ENCODE data around the gene TRIP13. TPM values are rescaled to one million over a fixed set of nuclear protein-coding genes. Genes with fewer than 3 reads are reported as not detected.

Gene TRIP13
- total and polyA plus RNA-seq, 7 donors, result 0.39 to 2.9 (median 0.81) TPM

- intact Hi-C loops (cut with DNase I), result no loop called here
- Histone ChIP-seq H3K4me3 (no peak overlapping the region), H3K36me3 (ENCODE audit: insufficient read depth in 1 of 2, low read depth in 1 of 2) (peaks cover 24 to 91% of the 10 kb centered on the region in 2 donors), H3K4me1 (no peaks in the 10 kb centered on the region), H3K9me3 (no peaks in the 10 kb centered on the region), H3K27ac (no peak overlapping the region), H3K27me3 (ENCODE audit: insufficient read depth in 3 of 3, low read length in 2 of 3) (no peaks in the 10 kb centered on the region)
- peak; percentile 4 to 34 for DNase-seq
- 91 to 94% (median 93%) methylated on average over 10 of the region's 10 CpGs for WGBS, 3 donors
- ATAC-seq, result no peak
- TF ChIP-seq, protein P1, sequence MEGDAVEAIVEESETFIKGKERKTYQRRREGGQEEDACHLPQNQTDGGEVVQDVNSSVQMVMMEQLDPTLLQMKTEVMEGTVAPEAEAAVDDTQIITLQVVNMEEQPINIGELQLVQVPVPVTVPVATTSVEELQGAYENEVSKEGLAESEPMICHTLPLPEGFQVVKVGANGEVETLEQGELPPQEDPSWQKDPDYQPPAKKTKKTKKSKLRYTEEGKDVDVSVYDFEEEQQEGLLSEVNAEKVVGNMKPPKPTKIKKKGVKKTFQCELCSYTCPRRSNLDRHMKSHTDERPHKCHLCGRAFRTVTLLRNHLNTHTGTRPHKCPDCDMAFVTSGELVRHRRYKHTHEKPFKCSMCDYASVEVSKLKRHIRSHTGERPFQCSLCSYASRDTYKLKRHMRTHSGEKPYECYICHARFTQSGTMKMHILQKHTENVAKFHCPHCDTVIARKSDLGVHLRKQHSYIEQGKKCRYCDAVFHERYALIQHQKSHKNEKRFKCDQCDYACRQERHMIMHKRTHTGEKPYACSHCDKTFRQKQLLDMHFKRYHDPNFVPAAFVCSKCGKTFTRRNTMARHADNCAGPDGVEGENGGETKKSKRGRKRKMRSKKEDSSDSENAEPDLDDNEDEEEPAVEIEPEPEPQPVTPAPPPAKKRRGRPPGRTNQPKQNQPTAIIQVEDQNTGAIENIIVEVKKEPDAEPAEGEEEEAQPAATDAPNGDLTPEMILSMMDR (IDR thresholded peaks at IDR 0.05), result no peak
Observed at GRCh38 chr5:865771-866170, 26.9 kb upstream of the TRIP13 start.

GRCh38 chr5:867300-867870 lies 25.3 kb upstream of the TRIP13 start:
- H3K36me3 ChIP-seq (ENCODE audit: insufficient read depth in 1 of 2, low read depth in 1 of 2), result peaks cover 24 to 100% of the 10 kb centered on the region in 2 donors
- DNase-seq (peak; percentile 9 to 48), ATAC-seq (no peak)
- no peaks in the 10 kb centered on the region for H3K4me1 ChIP-seq
- intact Hi-C loops (cut with DNase I), result no loop called here
- H3K27me3 ChIP-seq (ENCODE audit: insufficient read depth in 3 of 3, low read length in 2 of 3), result no peaks in the 10 kb centered on the region
- no peaks in the 10 kb centered on the region for H3K9me3 ChIP-seq
- H3K4me3 ChIP-seq, result no peak overlapping the region
- WGBS, 3 donors, result 68 to 92% (median 84%) methylated on average over 6 of the region's 6 CpGs
- TF ChIP-seq, protein P1 (IDR thresholded peaks at IDR 0.05), result no peak
- H3K27ac ChIP-seq, result no peak overlapping the region

GRCh38 chr5:868428-869135 lies 24.1 kb upstream of the TRIP13 start:
- no peaks in the 10 kb centered on the region for H3K9me3 ChIP-seq
- DNase-seq, result peak; percentile 6 to 46
- no peak overlapping the region for H3K27ac ChIP-seq
- WGBS, 3 donors, result 53 to 78% (median 59%) methylated on average over 16 of the region's 16 CpGs
- TF ChIP-seq, protein P1 (IDR thresholded peaks at IDR 0.05), result no peak
- no peak overlapping the region for H3K4me3 ChIP-seq
- intact Hi-C loops (cut with DNase I), result no loop called here
- H3K36me3 ChIP-seq (ENCODE audit: insufficient read depth in 1 of 2, low read depth in 1 of 2), result peaks cover 24 to 99% of the 10 kb centered on the region in 2 donors
- H3K4me1 ChIP-seq, result no peaks in the 10 kb centered on the region
- peak; percentile 36 to 75 (median 70) for ATAC-seq
- no peaks in the 10 kb centered on the region for H3K27me3 ChIP-seq (ENCODE audit: insufficient read depth in 3 of 3, low read length in 2 of 3)

DNA sequence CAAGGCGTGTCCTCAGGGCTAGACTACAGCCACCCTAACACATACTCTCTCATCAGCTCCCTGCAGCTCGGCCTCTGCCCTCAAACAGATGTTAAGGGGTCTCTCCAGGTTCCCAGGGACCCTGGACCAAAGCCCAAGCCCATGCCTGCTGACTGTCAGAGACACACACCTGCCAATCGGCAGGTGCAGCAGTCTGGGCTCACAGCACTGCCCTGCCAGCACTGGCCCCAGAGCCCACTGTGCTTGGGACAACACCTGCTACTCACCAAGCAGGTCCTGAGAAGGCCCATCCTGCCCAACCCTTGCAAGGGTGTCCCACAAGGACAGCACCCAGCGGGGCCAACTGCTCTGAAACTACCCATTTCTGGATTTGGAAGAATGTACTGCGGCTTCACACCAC lies 21.7 kb upstream of the TRIP13 start:
- DNase-seq (peak; percentile 9 to 52), ATAC-seq (no peak)
- intact Hi-C loops (cut with DNase I), result no loop called here
- no peaks in the 10 kb centered on the region for H3K27me3 ChIP-seq (ENCODE audit: insufficient read depth in 3 of 3, low read length in 2 of 3)
- TF ChIP-seq, protein P1 (IDR thresholded peaks at IDR 0.05), result no peak
- H3K4me3 ChIP-seq, result no peak overlapping the region
- no peaks in the 10 kb centered on the region for H3K9me3 ChIP-seq
- H3K36me3 ChIP-seq (ENCODE audit: insufficient read depth in 1 of 2, low read depth in 1 of 2), result peaks cover 11 to 99% of the 10 kb centered on the region in 2 donors
- H3K4me1 ChIP-seq, result no peaks in the 10 kb centered on the region
- 94 to 99% (median 95%) methylated on average over 5 of the region's 5 CpGs for WGBS, 3 donors
- no peak overlapping the region for H3K27ac ChIP-seq

Measured in psoas muscle (tissue), 8 donors.